Stimulated activated CD8-positive, alpha-beta memory T cell treated with anti-CD3 and anti-CD28 coated beads, Interleukin-12 subunit alpha, Interleukin-12 subunit beta, amount 100 ng/mL, for 4 hours (primary cell): ENCODE measurements around the gene CPEB1.
A peak's percentile ranks its signal among the peaks of the same experiment; 100 is the strongest.
"Not testable (repeated sequence)": the region's sequence is repeated elsewhere in the genome, so short reads cannot be mapped to it uniquely, and the experiment has no call there.

ENCODE experiments used
- DNase-seq: peaks from one replicate; pipeline ENCODE4 v3.0.0-alpha.2; 2020; ENCODE audit warnings: low read depth

Gene CPEB1

GRCh38 chr15:82545002-82545401, 102.2 kb downstream of the CPEB1 start:
- DNase-seq = no peak

GRCh38 chr15:82544431-82544830, 102.7 kb downstream of the CPEB1 start:
- DNase-seq = no peak

- DNase-seq = no peak
Observed at GRCh38 chr15:82543160-82543559, 104.0 kb downstream of the CPEB1 start.

- DNase-seq = no peak
Observed at GRCh38 chr15:82540984-82541431, 106.2 kb downstream of the CPEB1 start.

GRCh38 chr15:82540055-82540983, 106.8 kb downstream of the CPEB1 start, which contains the start of gene RPS17:
Gene RPS17, minus strand, starts transcription at chr15:82540457. Its CDS starts 29 bp downstream, at chr15:82540428.
- DNase-seq = peak; percentile 98

- no peak for DNase-seq
Observed at GRCh38 chr15:82539691-82540054, 107.5 kb downstream of the CPEB1 start.

GRCh38 chr15:82538961-82539690, 108.0 kb downstream of the CPEB1 start:
- no peak for DNase-seq

- DNase-seq = no peak
Observed at GRCh38 chr15:82537351-82537908, 109.7 kb downstream of the CPEB1 start.

- DNase-seq = no peak
Observed at GRCh38 chr15:82536409-82537350, 110.5 kb downstream of the CPEB1 start.

GRCh38 chr15:82535566-82536408, 111.4 kb downstream of the CPEB1 start:
- no peak for DNase-seq

GRCh38 chr15:82535151-82535550, 112.0 kb downstream of the CPEB1 start:
- DNase-seq = not testable (repeated sequence)

GRCh38 chr15:82534457-82534861, 112.7 kb downstream of the CPEB1 start:
- DNase-seq = not testable (repeated sequence)

- no peak for DNase-seq
Observed at GRCh38 chr15:82533801-82534200, 113.4 kb downstream of the CPEB1 start.

GRCh38 chr15:82532991-82533481, 114.1 kb downstream of the CPEB1 start:
- no peak for DNase-seq

GRCh38 chr15:82532383-82532990, 114.7 kb downstream of the CPEB1 start:
- DNase-seq = no peak

- DNase-seq = no peak
Observed at GRCh38 chr15:82531496-82532382, 115.4 kb downstream of the CPEB1 start.

- DNase-seq = peak; percentile 43
Observed at GRCh38 chr15:82530606-82531379, 116.4 kb downstream of the CPEB1 start.

GRCh38 chr15:82530006-82530405, 117.2 kb downstream of the CPEB1 start:
- no peak for DNase-seq
